GM12878 (cell line): ENCODE measurements around the gene AURKAIP1.
"Not testable (repeated sequence)": the region's sequence is repeated elsewhere in the genome, so short reads cannot be mapped to it uniquely, and the experiment has no call there.

Experiments
- CHD1 ChIP-seq: IDR thresholded peaks from 2 replicates; pipeline ENCODE4 v1.6.1; 2012; ENCODE audit warnings: low read depth, low read length, improper control_type of control experiment
- HDAC6 ChIP-seq: fragments of 200-600 bp; sonication (generic); IDR thresholded peaks from one replicate; pipeline ENCODE4 v1.8.0; 2017; ENCODE audit warnings: antibody characterized with exemption; ENCODE audit not compliant: unreplicated experiment
- NBN ChIP-seq: fragments of 450-650 bp; IDR thresholded peaks from 2 replicates; pipeline ENCODE4 v1.6.1; 2016
- SMC3 ChIP-seq: IDR thresholded peaks from 2 replicates; pipeline ENCODE4 v1.6.1; 2011; ENCODE audit warnings: low read length, improper control_type of control experiment, borderline replicate concordance
- TF ChIP-seq, protein P1 (sequence below), 3 experiments: IDR thresholded peaks in 2 of 3; conservative IDR thresholded peaks in 1 of 3; 2 replicates each; pipeline ENCODE4 v1.5.1; 2011; ENCODE audit warnings: low read depth in 3 of 3, low read length in 3 of 3, mild to moderate bottlenecking in 3 of 3, control low read depth in 2 of 3, moderate library complexity in 2 of 3, inconsistent platforms in 1 of 3, mixed read lengths in 1 of 3; ENCODE audit not compliant: control insufficient read depth in 2 of 3, insufficient read depth in 1 of 3; ENCODE audit errors: extremely low read depth in 1 of 3
- TF ChIP-seq, protein P2 (sequence below): IDR thresholded peaks from 2 replicates; pipeline ENCODE4 v1.6.1; 2012; ENCODE audit warnings: mild to moderate bottlenecking, low read depth, low read length

- TF ChIP-seq CHD1, HDAC6, SMC3: not testable (repeated sequence)
- TF ChIP-seq, protein P1, sequence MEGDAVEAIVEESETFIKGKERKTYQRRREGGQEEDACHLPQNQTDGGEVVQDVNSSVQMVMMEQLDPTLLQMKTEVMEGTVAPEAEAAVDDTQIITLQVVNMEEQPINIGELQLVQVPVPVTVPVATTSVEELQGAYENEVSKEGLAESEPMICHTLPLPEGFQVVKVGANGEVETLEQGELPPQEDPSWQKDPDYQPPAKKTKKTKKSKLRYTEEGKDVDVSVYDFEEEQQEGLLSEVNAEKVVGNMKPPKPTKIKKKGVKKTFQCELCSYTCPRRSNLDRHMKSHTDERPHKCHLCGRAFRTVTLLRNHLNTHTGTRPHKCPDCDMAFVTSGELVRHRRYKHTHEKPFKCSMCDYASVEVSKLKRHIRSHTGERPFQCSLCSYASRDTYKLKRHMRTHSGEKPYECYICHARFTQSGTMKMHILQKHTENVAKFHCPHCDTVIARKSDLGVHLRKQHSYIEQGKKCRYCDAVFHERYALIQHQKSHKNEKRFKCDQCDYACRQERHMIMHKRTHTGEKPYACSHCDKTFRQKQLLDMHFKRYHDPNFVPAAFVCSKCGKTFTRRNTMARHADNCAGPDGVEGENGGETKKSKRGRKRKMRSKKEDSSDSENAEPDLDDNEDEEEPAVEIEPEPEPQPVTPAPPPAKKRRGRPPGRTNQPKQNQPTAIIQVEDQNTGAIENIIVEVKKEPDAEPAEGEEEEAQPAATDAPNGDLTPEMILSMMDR (IDR thresholded peaks at IDR 0.05 in 2 of 3, conservative IDR thresholded peaks at IDR 0.05 in 1 of 3; ENCODE audit: control insufficient read depth in 2 of 3, extremely low read depth in 1 of 3, insufficient read depth in 1 of 3, low read depth in 3 of 3, low read length in 3 of 3), result not testable (repeated sequence)
- 0 out of 2 replicates have a peak, but pooled peaks have one; percentile 46 for TF ChIP-seq NBN
- TF ChIP-seq, protein P2, sequence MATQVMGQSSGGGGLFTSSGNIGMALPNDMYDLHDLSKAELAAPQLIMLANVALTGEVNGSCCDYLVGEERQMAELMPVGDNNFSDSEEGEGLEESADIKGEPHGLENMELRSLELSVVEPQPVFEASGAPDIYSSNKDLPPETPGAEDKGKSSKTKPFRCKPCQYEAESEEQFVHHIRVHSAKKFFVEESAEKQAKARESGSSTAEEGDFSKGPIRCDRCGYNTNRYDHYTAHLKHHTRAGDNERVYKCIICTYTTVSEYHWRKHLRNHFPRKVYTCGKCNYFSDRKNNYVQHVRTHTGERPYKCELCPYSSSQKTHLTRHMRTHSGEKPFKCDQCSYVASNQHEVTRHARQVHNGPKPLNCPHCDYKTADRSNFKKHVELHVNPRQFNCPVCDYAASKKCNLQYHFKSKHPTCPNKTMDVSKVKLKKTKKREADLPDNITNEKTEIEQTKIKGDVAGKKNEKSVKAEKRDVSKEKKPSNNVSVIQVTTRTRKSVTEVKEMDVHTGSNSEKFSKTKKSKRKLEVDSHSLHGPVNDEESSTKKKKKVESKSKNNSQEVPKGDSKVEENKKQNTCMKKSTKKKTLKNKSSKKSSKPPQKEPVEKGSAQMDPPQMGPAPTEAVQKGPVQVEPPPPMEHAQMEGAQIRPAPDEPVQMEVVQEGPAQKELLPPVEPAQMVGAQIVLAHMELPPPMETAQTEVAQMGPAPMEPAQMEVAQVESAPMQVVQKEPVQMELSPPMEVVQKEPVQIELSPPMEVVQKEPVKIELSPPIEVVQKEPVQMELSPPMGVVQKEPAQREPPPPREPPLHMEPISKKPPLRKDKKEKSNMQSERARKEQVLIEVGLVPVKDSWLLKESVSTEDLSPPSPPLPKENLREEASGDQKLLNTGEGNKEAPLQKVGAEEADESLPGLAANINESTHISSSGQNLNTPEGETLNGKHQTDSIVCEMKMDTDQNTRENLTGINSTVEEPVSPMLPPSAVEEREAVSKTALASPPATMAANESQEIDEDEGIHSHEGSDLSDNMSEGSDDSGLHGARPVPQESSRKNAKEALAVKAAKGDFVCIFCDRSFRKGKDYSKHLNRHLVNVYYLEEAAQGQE, result not testable (repeated sequence)
Measured at GRCh38 chr1:1417825-1418463, 42.9 kb upstream of the AURKAIP1 start.
